Lung (tissue), 12 donors: Measurements from ENCODE around the gene TMEM222. TPM values are rescaled to one million over a fixed set of nuclear protein-coding genes. Genes with fewer than 3 reads are reported as not detected.

Experiments used
- ATAC-seq: fragments of 200-7000 bp; cut with Tn5 transposase; one replicate; pipeline ENCODE4 v1.9.1; 2020; ENCODE audit warnings: moderate number of reproducible peaks; ENCODE audit not compliant: insufficient read depth, low FRiP score
- DNase-seq, 3 donors: peaks; one replicate each; pipeline ENCODE4 v3.0.0-alpha.2; 2013 to 2017
- H3K27ac ChIP-seq, 2 donors: one replicate each; pipeline ENCODE4 v1.5.1; 2013; ENCODE audit warnings: mild to moderate bottlenecking in 2 of 2, moderate library complexity in 2 of 2, control low read depth in 1 of 2, inconsistent platforms in 1 of 2, low read depth in 1 of 2, low read length in 1 of 2
- H3K27me3 ChIP-seq, 3 donors: one replicate each; pipeline ENCODE4 v1.5.1; 2013; ENCODE audit warnings: low read length in 2 of 3; ENCODE audit not compliant: control insufficient read depth in 3 of 3, insufficient read depth in 3 of 3
- H3K36me3 ChIP-seq, 4 donors: one replicate each; pipeline ENCODE4 v1.5.1; 2013; ENCODE audit warnings: low read length in 4 of 4, mild to moderate bottlenecking in 1 of 4, moderate library complexity in 1 of 4; ENCODE audit not compliant: control insufficient read depth in 4 of 4, insufficient read depth in 4 of 4
- H3K4me1 ChIP-seq, 5 donors: one replicate each; pipeline ENCODE4 v1.5.1; 2013; ENCODE audit warnings: low read length in 5 of 5, mild to moderate bottlenecking in 2 of 5, moderate library complexity in 1 of 5; ENCODE audit not compliant: control insufficient read depth in 5 of 5, insufficient read depth in 5 of 5
- H3K4me3 ChIP-seq: one replicate; pipeline ENCODE4 v1.5.1; 2013; ENCODE audit warnings: mild to moderate bottlenecking, control low read depth, moderate library complexity
- H3K9ac ChIP-seq, 2 donors: one replicate each; pipeline ENCODE4 v1.5.1; 2013; ENCODE audit warnings: low read length in 2 of 2, control low read depth in 1 of 2; ENCODE audit not compliant: insufficient read depth in 1 of 2
- H3K9me3 ChIP-seq, 4 donors: one replicate each; pipeline ENCODE4 v1.5.1; 2013; ENCODE audit warnings: low read length in 3 of 4, mild to moderate bottlenecking in 1 of 4, moderate library complexity in 1 of 4; ENCODE audit not compliant: control insufficient read depth in 4 of 4, insufficient read depth in 3 of 4
- CTCF ChIP-seq: IDR thresholded peaks from 2 replicates; pipeline ENCODE4 v1.5.1; 2012; ENCODE audit warnings: mild to moderate bottlenecking; ENCODE audit errors: control extremely low read depth, extremely low read depth
- WGBS, 2 donors: extraction: QIAGEN DNeasy Blood & Tissue Kit; methylation state at CpG; one replicate each; pipeline ENCODE4 v1.1.7; 2013; 5-methylcytosine and 5-hydroxymethylcytosine counted together
- polyA plus RNA-seq, 2 donors: library from polyadenylated mRNA; stranded (reverse); fragments of 200-250 nt; gene quantifications; one replicate each; pipeline ENCODE4 v1.2.1, GENCODE V29; 2013
- total RNA-seq, 2 donors: library from RNA; depleted of rRNA in 1 of 2; stranded (reverse); fragments of >200 nt in 1 of 2; gene quantifications; one replicate each; pipeline ENCODE4 v1.2.1, GENCODE V29; 2014 to 2021
- donor health status: control.
- donor health status: control.
- donor health status: Bipolar disorder and iron deficiency.
- donor health status: healthy.
- donor health status: DM: yes; HTN: yes; CAD: no.

Gene TMEM222
- total and polyA plus RNA-seq, 4 donors, result 25.2 to 51.5 (median 48.4) TPM

GRCh38 chr1:27330786-27331185, 8.8 kb downstream of the TMEM222 start:
- H3K27me3 ChIP-seq, result no peaks in the 10 kb centered on the region
- DNase-seq, result no peak
- no peak for TF ChIP-seq CTCF
- H3K9me3 ChIP-seq, result no peaks in the 10 kb centered on the region
- no peak for ATAC-seq
- no peak overlapping the region for H3K27ac ChIP-seq
- no peak overlapping the region for H3K9ac ChIP-seq
- H3K4me1 ChIP-seq, result peaks cover 0 to 3% (median 0%) of the 10 kb centered on the region in 5 donors
- 87% methylated on average over 8 of the region's 8 CpGs for WGBS, 2 donors
- H3K4me3 ChIP-seq, result no peak overlapping the region
- H3K36me3 ChIP-seq, result peaks cover 0 to 46% (median 31%) of the 10 kb centered on the region in 4 donors

- 87 to 92% methylated on average over 3 of the region's 3 CpGs for WGBS, 2 donors
- no peak for TF ChIP-seq CTCF
These were observed 9.5 kb downstream of the TMEM222 start for GRCh38 chr1:27331426-27331825.

GRCh38 chr1:27331922-27332321, 10.0 kb downstream of the TMEM222 start:
- ATAC-seq (no peak), DNase-seq (no peak)
- Histone ChIP-seq H3K36me3 (peaks cover 0 to 55% (median 32%) of the 10 kb centered on the region in 4 donors), H3K4me1 (peaks cover 0 to 3% (median 0%) of the 10 kb centered on the region in 5 donors), H3K9me3 (no peaks in the 10 kb centered on the region), H3K9ac (no peak overlapping the region), H3K27ac (no peak overlapping the region), H3K27me3 (no peaks in the 10 kb centered on the region), H3K4me3 (no peak overlapping the region)
- whole genome bisulfite sequencing, 2 donors, result 88 to 97% methylated on average over 5 of the region's 5 CpGs
- no peak for TF ChIP-seq CTCF

More at GRCh38 chr1:27331426-27331825, 9.5 kb downstream of the TMEM222 start:
- H3K27ac ChIP-seq, result no peak overlapping the region
- H3K9me3 ChIP-seq, result no peaks in the 10 kb centered on the region
- H3K27me3 ChIP-seq, result no peaks in the 10 kb centered on the region
- DNase-seq (no peak), ATAC-seq (no peak)
- no peak overlapping the region for H3K4me3 ChIP-seq
- H3K9ac ChIP-seq, result no peak overlapping the region
- H3K36me3 ChIP-seq, result peaks cover 0 to 50% (median 29%) of the 10 kb centered on the region in 4 donors
- H3K4me1 ChIP-seq, result peaks cover 0 to 3% (median 0%) of the 10 kb centered on the region in 5 donors
